T-cell (primary cell): Measurements from ENCODE around the gene R3HDML. TPM values are rescaled to one million over a fixed set of nuclear protein-coding genes. Genes with fewer than 3 reads are reported as not detected.

Source experiments
- ATAC-seq, 4 experiments: fragments of 200-7000 bp in 3 of 4; fragments of 150-1000 bp in 1 of 4; cut with Tn5 transposase; replicated peaks in 1 of 4; 1 replicate in 3 of 4; 2 replicates in 1 of 4; pipeline ENCODE4 v1.10.0; 2021; ENCODE audit warnings: moderate library complexity in 3 of 4, mild to moderate bottlenecking in 2 of 4, moderate number of reproducible peaks in 1 of 4
- CTCF ChIA-PET, 2 donors: fragments of 300-600 bp; sonication (Branson Sonifier 250); formaldehyde crosslinking; loops; one replicate each; lab custom pipeline; 2022; ENCODE audit warnings: antibody characterized with exemption in 2 of 2; lab: Charles Lee
- POLR2A ChIA-PET, 2 donors: fragments of 300-600 bp; sonication (Branson Sonifier 250); formaldehyde crosslinking; loops; one replicate each; lab custom pipeline; 2022; ENCODE audit warnings: antibody characterized with exemption in 2 of 2; lab: Charles Lee
- DNase-seq, 35 experiments: peaks; one replicate each; pipeline versions ENCODE4 v3.0.0 to v3.0.0-alpha.2; 2013 to 2023
- H3K27ac ChIP-seq: one replicate; pipeline ENCODE4 v1.5.1; 2013; ENCODE audit warnings: low read length
- H3K27me3 ChIP-seq, 2 experiments: replicated peaks in 1 of 2; 1 replicate in 1 of 2; 2 replicates in 1 of 2; pipeline versions ENCODE4 v1.6.1 to v1.7.0; 2013; ENCODE audit warnings: low read length in 1 of 2, mixed read lengths in 1 of 2; ENCODE audit not compliant: control insufficient read depth in 2 of 2, insufficient read depth in 2 of 2; ENCODE audit errors: extremely low read depth in 1 of 2
- H3K36me3 ChIP-seq, 2 donors: 1 replicate in 1 of 2; 2 replicates in 1 of 2; pipeline versions ENCODE4 v1.6.1 to v1.7.0; 2013; ENCODE audit warnings: low read length in 1 of 2; ENCODE audit not compliant: control insufficient read depth in 2 of 2, insufficient read depth in 1 of 2; ENCODE audit errors: extremely low read depth in 1 of 2
- H3K4me1 ChIP-seq, 2 experiments: 1 replicate in 1 of 2; 2 replicates in 1 of 2; pipeline versions ENCODE4 v1.6.1 to v1.7.0; 2013; ENCODE audit warnings: low read length in 2 of 2, mixed read lengths in 1 of 2; ENCODE audit not compliant: insufficient read depth in 2 of 2, control insufficient read depth in 1 of 2; ENCODE audit errors: extremely low read depth in 1 of 2
- H3K4me3 ChIP-seq, 2 donors: 1 replicate in 1 of 2; 2 replicates in 1 of 2; pipeline versions ENCODE4 v1.5.1 to v1.7.0; 2013; ENCODE audit warnings: mild to moderate bottlenecking in 2 of 2, low read length in 1 of 2, moderate library complexity in 1 of 2; ENCODE audit not compliant: control insufficient read depth in 1 of 2; ENCODE audit errors: extremely low read depth in 1 of 2
- H3K9me3 ChIP-seq: 2 replicates; pipeline ENCODE4 v1.7.0; 2013
- H3K27ac Mint-ChIP-seq, 2 donors: one replicate each; pipeline ENCODE4 v1.8.0; 2020 to 2021; ENCODE audit warnings: mild to moderate bottlenecking in 2 of 2, mixed read lengths in 2 of 2
- H3K27me3 Mint-ChIP-seq, 2 donors: one replicate each; pipeline ENCODE4 v1.8.0; 2021 to 2022; ENCODE audit warnings: mixed read lengths in 2 of 2
- H3K36me3 Mint-ChIP-seq: one replicate; pipeline ENCODE4 v1.8.0; 2021; ENCODE audit warnings: mixed read lengths
- H3K4me1 Mint-ChIP-seq, 3 donors: one replicate each; pipeline ENCODE4 v1.8.0; 2020 to 2022; ENCODE audit warnings: mixed read lengths in 3 of 3, mild to moderate bottlenecking in 1 of 3
- H3K4me3 Mint-ChIP-seq, 3 donors: one replicate each; pipeline ENCODE4 v1.8.0; 2020 to 2022; ENCODE audit warnings: mild to moderate bottlenecking in 3 of 3, mixed read lengths in 3 of 3, moderate library complexity in 3 of 3
- H3K9me3 Mint-ChIP-seq, 3 donors: one replicate each; pipeline ENCODE4 v1.8.0; 2020 to 2022; ENCODE audit warnings: mixed read lengths in 3 of 3
- WGBS: methylation state at CpG from one replicate; pipeline ENCODE4 v1.1.5; 2013; ENCODE audit warnings: missing lambda C conversion rate; ENCODE audit not compliant: insufficient coverage; 5-methylcytosine and 5-hydroxymethylcytosine counted together
- total RNA-seq, 35 experiments: library from RNA in 6 of 35; stranded (reverse) in 6 of 35; fragments of 120-200 nt in 1 of 35; gene quantifications; one replicate each; pipeline versions ENCODE4 v1.2.1 to v1.2.4 and lab custom pipeline; 2013 to 2026

The R3HDML gene
- total RNA-seq, 5 donors from 2014 or later (not counting 1 experiment from before 2014, with no cell fraction given), result not detected

GRCh38 chr20:44356353-44356723, 19.5 kb downstream of the R3HDML start:
- Mint-ChIP-seq H3K4me3 (no peak overlapping the region), H3K4me1 (no peaks in the 10 kb centered on the region), H3K27ac (no peak overlapping the region), H3K36me3 (no peaks in the 10 kb centered on the region), H3K9me3 (no peaks in the 10 kb centered on the region), H3K27me3 (peaks cover 3 to 20% of the 10 kb centered on the region in 2 donors)
- no peaks in the 10 kb centered on the region for H3K4me1 ChIP-seq
- ChIA-PET POLR2A (no interaction called here), CTCF (no interaction called here)
- no peaks in the 10 kb centered on the region for H3K36me3 ChIP-seq
- DNase-seq (no peak), ATAC-seq (no peak)
- peaks cover 2 to 18% of the 10 kb centered on the region in 2 experiments for H3K27me3 ChIP-seq
- H3K27ac ChIP-seq, result no peak overlapping the region
- 89% methylated on average over 12 of the region's 14 CpGs for WGBS
- no peak overlapping the region for H3K4me3 ChIP-seq
- no peaks in the 10 kb centered on the region for H3K9me3 ChIP-seq

GRCh38 chr20:44357020-44357419, 20.2 kb downstream of the R3HDML start:
- no peak overlapping the region for H3K4me3 ChIP-seq
- ChIA-PET POLR2A (no interaction called here), CTCF (no interaction called here)
- Mint-ChIP-seq H3K9me3 (no peaks in the 10 kb centered on the region), H3K27ac (no peak overlapping the region), H3K4me1 (no peaks in the 10 kb centered on the region), H3K4me3 (no peak overlapping the region), H3K27me3 (peaks cover 3 to 18% of the 10 kb centered on the region in 2 donors), H3K36me3 (no peaks in the 10 kb centered on the region)
- H3K27me3 ChIP-seq, result peaks cover 2 to 15% of the 10 kb centered on the region in 2 experiments
- H3K4me1 ChIP-seq, result no peaks in the 10 kb centered on the region
- no peak for DNase-seq
- WGBS, result 83% methylated on average over 1 of the region's 2 CpGs
- no peaks in the 10 kb centered on the region for H3K9me3 ChIP-seq
- no peaks in the 10 kb centered on the region for H3K36me3 ChIP-seq
- H3K27ac ChIP-seq, result no peak overlapping the region
- no peak for ATAC-seq

- DNase-seq, result no peak
- Mint-ChIP-seq H3K27ac (no peak overlapping the region), H3K4me1 (no peaks in the 10 kb centered on the region), H3K9me3 (no peaks in the 10 kb centered on the region), H3K27me3 (peaks cover 0 to 12% of the 10 kb centered on the region in 2 donors), H3K36me3 (no peaks in the 10 kb centered on the region), H3K4me3 (no peak overlapping the region)
- Histone ChIP-seq H3K9me3 (no peaks in the 10 kb centered on the region), H3K36me3 (no peaks in the 10 kb centered on the region), H3K27me3 (peaks cover 2 to 15% of the 10 kb centered on the region in 2 experiments), H3K4me3 (no peak overlapping the region), H3K27ac (no peak overlapping the region), H3K4me1 (no peaks in the 10 kb centered on the region)
- ChIA-PET POLR2A (interaction anchor here (0.6 kb wide), 3 partner anchors 31 to 921 kb away, joined by 4 to 11 read pairs (median 6); no protein-coding TSS in a partner anchor), CTCF (no interaction called here)
- WGBS, result 40% methylated on average over 1 of the region's 4 CpGs
- ATAC-seq, result no peak
These were observed 20.8 kb downstream of the R3HDML start for GRCh38 chr20:44357555-44358125.

GRCh38 chr20:44358776-44359175, 21.9 kb downstream of the R3HDML start:
- no peak for ATAC-seq
- WGBS, result 84% methylated on average over 5 of the region's 8 CpGs
- ChIA-PET CTCF (no interaction called here), POLR2A (no interaction called here)
- no peaks in the 10 kb centered on the region for H3K4me1 Mint-ChIP-seq
- DNase-seq, result no peak
- no peaks in the 10 kb centered on the region for H3K36me3 Mint-ChIP-seq
- H3K9me3 ChIP-seq, result no peaks in the 10 kb centered on the region
- no peaks in the 10 kb centered on the region for H3K4me1 ChIP-seq
- H3K27me3 ChIP-seq, result peaks cover 2 to 13% of the 10 kb centered on the region in 2 experiments
- H3K36me3 ChIP-seq, result no peaks in the 10 kb centered on the region
- H3K27me3 Mint-ChIP-seq, result peaks cover 0 to 12% of the 10 kb centered on the region in 2 donors
- no peak overlapping the region for H3K27ac Mint-ChIP-seq
- H3K4me3 Mint-ChIP-seq, result no peak overlapping the region
- H3K9me3 Mint-ChIP-seq, result no peaks in the 10 kb centered on the region
- no peak overlapping the region for H3K4me3 ChIP-seq
- no peak overlapping the region for H3K27ac ChIP-seq

- Mint-ChIP-seq H3K4me1 (no peaks in the 10 kb centered on the region), H3K4me3 (no peak overlapping the region), H3K27me3 (peaks cover 0 to 8% of the 10 kb centered on the region in 2 donors), H3K9me3 (no peaks in the 10 kb centered on the region), H3K27ac (no peak overlapping the region), H3K36me3 (no peaks in the 10 kb centered on the region)
- Histone ChIP-seq H3K27ac (no peak overlapping the region), H3K4me3 (no peak overlapping the region), H3K4me1 (no peaks in the 10 kb centered on the region), H3K36me3 (no peaks in the 10 kb centered on the region), H3K27me3 (peaks cover 2 to 11% of the 10 kb centered on the region in 2 experiments), H3K9me3 (no peaks in the 10 kb centered on the region)
- ATAC-seq (no peak), DNase-seq (no peak)
- CTCF ChIA-PET, result interaction anchor here in 1 of 2 donors (0.5 kb wide), 1 partner anchor 245 kb away, joined by 3 read pairs; no protein-coding TSS in a partner anchor
- POLR2A ChIA-PET, result interaction anchor here in 1 of 2 donors (0.5 kb wide), 1 partner anchor 59 kb away, joined by 3 read pairs; no protein-coding TSS in a partner anchor
These were observed 23.4 kb downstream of the R3HDML start for GRCh38 chr20:44360221-44360620.

- 80% methylated on average over 1 of the region's 3 CpGs for WGBS
- H3K27me3 Mint-ChIP-seq, result peaks cover 0 to 6% of the 10 kb centered on the region in 2 donors
- H3K4me1 Mint-ChIP-seq, result no peaks in the 10 kb centered on the region
- no peaks in the 10 kb centered on the region for H3K36me3 ChIP-seq
- no peaks in the 10 kb centered on the region for H3K4me1 ChIP-seq
- ATAC-seq (no peak), DNase-seq (no peak)
- peaks cover 2 to 3% of the 10 kb centered on the region in 2 experiments for H3K27me3 ChIP-seq
- no peak overlapping the region for H3K27ac Mint-ChIP-seq
- H3K9me3 Mint-ChIP-seq, result no peaks in the 10 kb centered on the region
- H3K4me3 ChIP-seq, result no peak overlapping the region
- CTCF ChIA-PET, result no interaction called here
- no peak overlapping the region for H3K27ac ChIP-seq
- POLR2A ChIA-PET, result no interaction called here
- no peaks in the 10 kb centered on the region for H3K36me3 Mint-ChIP-seq
- H3K9me3 ChIP-seq, result no peaks in the 10 kb centered on the region
- H3K4me3 Mint-ChIP-seq, result no peak overlapping the region
These were observed 24.2 kb downstream of the R3HDML start for GRCh38 chr20:44361021-44361420.
